Breast epithelium (tissue), 4 donors: ENCODE data around the gene CTRL. TPM values are rescaled to one million over a fixed set of nuclear protein-coding genes. Genes with fewer than 3 reads are reported as not detected.
"Not testable (repeated sequence)": the region's sequence is repeated elsewhere in the genome, so short reads cannot be mapped to it uniquely, and the experiment has no call there.

ENCODE experiments used
- DNase-seq, 2 donors: peaks; one replicate each; pipeline ENCODE4 v3.0.0-alpha.2; 2019; ENCODE audit warnings: low spot score in 2 of 2
- H3K27ac ChIP-seq, 2 donors: fragments of 200-600 bp; sonication (generic) in 1 of 2; one replicate each; pipeline ENCODE4 v1.5.1; 2016 to 2019; ENCODE audit warnings: mild to moderate bottlenecking in 1 of 2
- H3K27me3 ChIP-seq, 2 donors: fragments of 200-600 bp; sonication (generic) in 1 of 2; one replicate each; pipeline versions ENCODE4 v1.5.1 to v1.6.0; 2017 to 2019; ENCODE audit warnings: control low read depth in 1 of 2, mild to moderate bottlenecking in 1 of 2
- H3K36me3 ChIP-seq: fragments of 200-600 bp; one replicate; pipeline ENCODE4 v1.5.1; 2019
- H3K4me1 ChIP-seq, 2 donors: fragments of 200-600 bp; sonication (generic); one replicate each; pipeline ENCODE4 v1.5.1; 2016 to 2019; ENCODE audit warnings: control low read depth in 1 of 2
- H3K4me3 ChIP-seq, 3 donors: fragments of 200-600 bp; sonication (generic); 1 replicate in 2 of 3; 2 replicates in 1 of 3; pipeline ENCODE4 v1.5.1; 2016 to 2019; ENCODE audit warnings: mild to moderate bottlenecking in 3 of 3, moderate library complexity in 2 of 3
- H3K9me3 ChIP-seq, 2 donors: fragments of 200-600 bp; sonication (generic) in 1 of 2; one replicate each; pipeline ENCODE4 v1.5.1; 2016 to 2019; ENCODE audit warnings: control low read depth in 1 of 2
- CTCF ChIP-seq, 3 donors: fragments of 450-650 bp; IDR thresholded peaks; one replicate each; pipeline ENCODE4 v1.5.1; 2016 to 2017; ENCODE audit warnings: antibody characterized with exemption in 3 of 3, mild to moderate bottlenecking in 3 of 3, moderate library complexity in 3 of 3
- POLR2A ChIP-seq: fragments of 450-650 bp; IDR thresholded peaks from one replicate; pipeline ENCODE4 v1.6.1; 2016; ENCODE audit warnings: antibody characterized with exemption, mild to moderate bottlenecking, moderate library complexity
- POLR2AphosphoS5 ChIP-seq, 3 donors: sonication (generic); formaldehyde crosslinking; IDR thresholded peaks; one replicate each; pipeline ENCODE4 v1.6.1; 2017; ENCODE audit warnings: antibody characterized with exemption in 3 of 3
- intact Hi-C: fragments of 100-400 bp; cut with DNase I; formaldehyde crosslinking; loops from one replicate; pipeline ENCODE4 v1.15.1; 2023; ENCODE audit warnings: low total_unique reads
- total RNA-seq, 3 donors: library from RNA; depleted of rRNA; stranded (reverse); fragments of >200 nt; gene quantifications; one replicate each; pipeline ENCODE4 v1.1.0, GENCODE V29; 2016

CTRL gene
- total RNA-seq, 3 donors from 2014 or later: 1.0 to 2.6 (median 1.8) TPM

GRCh38 chr16:67941469-67942199 lies 10.0 kb upstream of the CTRL start:
- TF ChIP-seq CTCF (IDR thresholded peaks at IDR 0.05) (no peak), POLR2A (no peak), POLR2AphosphoS5 (IDR thresholded peaks at IDR 0.05) (no peak)
- Histone ChIP-seq H3K9me3 (no peaks in the 10 kb centered on the region), H3K4me1 (peaks cover 8% of the 10 kb centered on the region in 2 donors), H3K27ac (peak overlapping the region in 1 of 2 donors; percentile 38), H3K36me3 (no peaks in the 10 kb centered on the region), H3K4me3 (no peak overlapping the region), H3K27me3 (no peaks in the 10 kb centered on the region)
- no peak for DNase-seq
- intact Hi-C loops: no loop called here

DNA sequence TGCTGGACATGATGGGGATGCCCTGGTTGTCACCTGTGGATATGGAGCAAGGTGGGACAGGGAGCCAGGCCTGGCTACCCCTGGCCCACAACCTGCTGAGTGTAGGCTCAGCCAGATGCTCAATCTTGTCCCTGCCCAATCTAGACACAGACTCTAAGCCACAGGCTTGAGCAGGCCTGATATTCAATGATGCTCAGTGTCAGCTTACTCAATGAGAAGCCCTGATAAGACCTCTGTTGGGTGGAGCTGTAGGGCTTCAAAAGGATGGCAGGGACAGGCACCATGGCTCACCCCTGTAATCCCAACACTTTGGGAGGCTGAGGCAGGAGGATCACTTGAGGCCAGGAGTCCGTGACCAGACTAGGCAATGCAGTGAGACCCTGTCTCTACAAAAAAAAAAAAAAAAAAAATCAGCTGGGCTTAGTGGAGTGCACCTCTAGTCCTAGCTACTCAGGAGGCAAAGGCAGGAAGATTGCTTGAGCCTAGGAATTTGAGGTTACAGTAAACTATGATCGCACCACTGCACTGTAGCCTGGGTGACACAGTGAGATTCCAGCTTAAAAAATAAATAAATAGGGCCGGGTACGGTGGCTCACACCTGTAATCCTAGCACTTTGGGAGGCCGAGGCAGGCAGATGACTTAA lies 8.9 kb upstream of the CTRL start:
- Histone ChIP-seq H3K27ac (peak overlapping the region in 1 of 2 donors; percentile 65), H3K36me3 (no peaks in the 10 kb centered on the region)
- intact Hi-C loops: no loop called here

GRCh38 chr16:67939507-67940445 lies 8.1 kb upstream of the CTRL start:
- intact Hi-C loops: no loop called here
- no peaks in the 10 kb centered on the region for H3K9me3 ChIP-seq
- TF ChIP-seq POLR2A (no peak), CTCF (IDR thresholded peaks at IDR 0.05) (no peak), POLR2AphosphoS5 (IDR thresholded peaks at IDR 0.05) (no peak)
- DNase-seq: no peak
- no peaks in the 10 kb centered on the region for H3K27me3 ChIP-seq
- no peaks in the 10 kb centered on the region for H3K36me3 ChIP-seq
- peak overlapping the region in 1 of 2 donors; percentile 65 for H3K27ac ChIP-seq
- H3K4me1 ChIP-seq: peaks cover 12 to 13% of the 10 kb centered on the region in 2 donors
- H3K4me3 ChIP-seq: no peak overlapping the region

More for the DNA sequence above, 8.9 kb upstream of the CTRL start:
- no peak for DNase-seq
- Histone ChIP-seq H3K4me1 (peaks cover 8% of the 10 kb centered on the region in 2 donors), H3K27me3 (no peaks in the 10 kb centered on the region), H3K9me3 (no peaks in the 10 kb centered on the region), H3K4me3 (no peak overlapping the region)
- TF ChIP-seq POLR2A (no peak), CTCF (IDR thresholded peaks at IDR 0.05) (no peak), POLR2AphosphoS5 (IDR thresholded peaks at IDR 0.05) (no peak)

DNA sequence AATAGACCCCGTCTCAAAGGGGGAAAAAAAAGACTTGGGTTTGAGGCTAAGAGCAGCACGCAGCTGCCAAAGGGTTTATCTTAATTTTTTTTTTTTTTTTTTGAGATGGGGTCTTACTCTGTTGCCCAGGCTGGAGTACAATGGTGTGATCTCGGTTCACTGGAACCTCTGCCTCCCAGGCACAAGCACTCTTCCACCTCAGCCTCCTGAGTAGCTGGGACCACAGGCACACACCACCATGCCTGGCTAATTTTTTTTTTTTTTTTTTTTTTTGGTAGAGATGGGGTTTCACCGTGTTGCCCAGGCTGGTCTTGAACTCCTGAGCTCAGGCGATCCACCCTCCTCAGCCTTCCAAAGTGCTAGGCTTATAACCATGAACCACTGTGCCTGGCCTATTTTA lies 6.1 kb upstream of the CTRL start:
- peaks cover 9 to 12% of the 10 kb centered on the region in 2 donors for H3K4me1 ChIP-seq
- H3K9me3 ChIP-seq, intact Hi-C loops, H3K4me3 ChIP-seq, H3K27me3 ChIP-seq, H3K27ac ChIP-seq, DNase-seq, H3K36me3 ChIP-seq: not testable (repeated sequence)

GRCh38 chr16:67936880-67937605 lies 5.4 kb upstream of the CTRL start:
- intact Hi-C loops: no loop called here
- Histone ChIP-seq H3K4me3 (peak overlapping the region; percentile 84 to 89 (median 86)), H3K36me3 (no peaks in the 10 kb centered on the region), H3K27ac (peak overlapping the region; percentile 89 to 98), H3K9me3 (no peaks in the 10 kb centered on the region), H3K4me1 (peaks cover 9 to 12% of the 10 kb centered on the region in 2 donors), H3K27me3 (no peaks in the 10 kb centered on the region)
- TF ChIP-seq POLR2A (no peak), CTCF (IDR thresholded peaks at IDR 0.05) (no peak), POLR2AphosphoS5 (IDR thresholded peaks at IDR 0.05) (peak in 1 of 3 donors; percentile 46)
- peak in 1 of 2 donors; percentile 56 for DNase-seq
